HepG2 (cell line): ENCODE data around the gene CUL5. TPM values are rescaled to one million over a fixed set of nuclear protein-coding genes. Genes with fewer than 3 reads are reported as not detected.

ENCODE experiments used
- CREB1 ChIP-seq, 2 experiments: fragments of 450-650 bp in 1 of 2; IDR thresholded peaks; 2 replicates each; pipeline ENCODE4 v1.6.1; 2016 to 2017; ENCODE audit warnings: control low read depth in 1 of 2, mild to moderate bottlenecking in 1 of 2, missing compliant biosample characterization in 1 of 2, missing genetic modification characterization in 1 of 2
- HES4 ChIP-seq: sonication (generic); formaldehyde crosslinking; IDR thresholded peaks from 2 replicates; pipeline ENCODE4 v1.9.0; 2021; ENCODE audit warnings: mild to moderate bottlenecking, missing genetic modification reagents, borderline replicate concordance
- IRF2 ChIP-seq: IDR thresholded peaks from 2 replicates; pipeline ENCODE4 v1.6.1; 2018; ENCODE audit warnings: missing genetic modification reagents, missing compliant biosample characterization
- KLF16 ChIP-seq, 2 experiments: sonication (generic) in 1 of 2; formaldehyde crosslinking in 1 of 2; IDR thresholded peaks; 2 replicates each; pipeline versions ENCODE4 v1.6.1 to v1.8.0; 2016 to 2023; ENCODE audit warnings: missing genetic modification reagents in 2 of 2, missing compliant biosample characterization in 1 of 2
- MEIS2 ChIP-seq: sonication (generic); formaldehyde crosslinking; IDR thresholded peaks from 2 replicates; pipeline ENCODE4 v1.9.0; 2021; ENCODE audit warnings: mild to moderate bottlenecking, missing genetic modification reagents
- MIXL1 ChIP-seq: IDR thresholded peaks from 2 replicates; pipeline ENCODE4 v1.6.1; 2016
- PRMT3 ChIP-seq: sonication (generic); formaldehyde crosslinking; IDR thresholded peaks from 2 replicates; pipeline ENCODE4 v1.8.1; 2022; ENCODE audit warnings: low read depth, mild to moderate bottlenecking, moderate library complexity, missing genetic modification reagents, borderline replicate concordance
- SPEN ChIP-seq: sonication (generic); formaldehyde crosslinking; IDR thresholded peaks from 2 replicates; pipeline ENCODE4 v1.5.1; 2020; ENCODE audit warnings: low read depth, mild to moderate bottlenecking, missing genetic modification reagents
- SSRP1 ChIP-seq: IDR thresholded peaks from 2 replicates; pipeline ENCODE4 v1.6.1; 2016; ENCODE audit warnings: control low read depth
- SYNCRIP ChIP-seq: fragments of 200-400 bp; formaldehyde crosslinking; IDR thresholded peaks from 2 replicates; pipeline ENCODE4 v1.6.1; 2018; ENCODE audit warnings: mild to moderate bottlenecking, low read depth, low read length; ENCODE audit not compliant: insufficient read depth
- TBP ChIP-seq: sonication (generic); formaldehyde crosslinking; IDR thresholded peaks from 2 replicates; pipeline ENCODE4 v1.5.0; 2020; ENCODE audit warnings: missing genetic modification reagents
- TSC22D2 ChIP-seq: sonication (generic); formaldehyde crosslinking; IDR thresholded peaks from 2 replicates; pipeline ENCODE4 v1.5.1; 2020; ENCODE audit warnings: missing genetic modification reagents, mild to moderate bottlenecking, borderline replicate concordance
- ZFY ChIP-seq: sonication (generic); formaldehyde crosslinking; IDR thresholded peaks from 2 replicates; pipeline ENCODE4 v1.4.0; 2020; ENCODE audit warnings: missing genetic modification reagents
- ZNF101 ChIP-seq: sonication (generic); formaldehyde crosslinking; IDR thresholded peaks from 2 replicates; pipeline ENCODE4 v1.4.0; 2020; ENCODE audit warnings: mild to moderate bottlenecking, low read depth, missing genetic modification reagents, borderline replicate concordance
- ZNF383 ChIP-seq: sonication (generic); formaldehyde crosslinking; IDR thresholded peaks from 2 replicates; pipeline ENCODE4 v1.4.0; 2020; ENCODE audit warnings: missing genetic modification reagents, mild to moderate bottlenecking, borderline replicate concordance
- ZNF543 ChIP-seq: sonication (generic); formaldehyde crosslinking; IDR thresholded peaks from 2 replicates; pipeline ENCODE4 v1.4.0; 2020; ENCODE audit warnings: mild to moderate bottlenecking, missing genetic modification reagents
- polyA plus RNA-seq, 8 experiments: library from polyadenylated mRNA; depleted of rRNA in 3 of 8; stranded (reverse) in 7 of 8; unstranded in 1 of 8; fragments of >200 nt; fragmentation: Illumina TruSeq in 4 of 8; extraction: Trizol in 4 of 8; gene quantifications; 2 replicates each; pipeline versions ENCODE4 v1.2.1 to v1.2.3, GENCODE V29; 2011 to 2016; ENCODE audit warnings: low read depth in 4 of 8, missing spikeins in 1 of 8, mixed read lengths in 1 of 8; ENCODE audit not compliant: insufficient read depth in 1 of 8
- total RNA-seq, 5 experiments: library from RNA; depleted of rRNA; stranded (reverse); fragments of >200 nt; fragmentation: Illumina TruSeq; extraction: Trizol; gene quantifications; 2 replicates each; pipeline ENCODE4 v1.2.3, GENCODE V29; 2016; ENCODE audit warnings: low read depth in 1 of 5
- TF ChIP-seq, protein P1 (sequence below): sonication (generic); formaldehyde crosslinking; IDR thresholded peaks from 2 replicates; pipeline ENCODE4 v1.4.0; 2020; ENCODE audit warnings: mild to moderate bottlenecking, missing genetic modification reagents
- TF ChIP-seq, protein P2 (sequence below): sonication (generic); formaldehyde crosslinking; IDR thresholded peaks from 2 replicates; pipeline ENCODE4 v1.5.1; 2020; ENCODE audit warnings: mild to moderate bottlenecking, missing genetic modification reagents, moderate library complexity
- TF ChIP-seq, protein P3 (sequence below): sonication (generic); formaldehyde crosslinking; IDR thresholded peaks from 2 replicates; pipeline ENCODE4 v1.5.1; 2020; ENCODE audit warnings: missing genetic modification reagents, mild to moderate bottlenecking, borderline replicate concordance
- TF ChIP-seq, protein P4 (sequence below): sonication (generic); formaldehyde crosslinking; IDR thresholded peaks from 2 replicates; pipeline ENCODE4 v1.5.0; 2020; ENCODE audit warnings: missing genetic modification reagents

The CUL5 gene
- total and polyA plus RNA-seq, 2 of the 13 experiments (the other 11 are each of a cell fraction or from before 2014, with no cell fraction given), result 7.0 to 24.7 TPM

DNA sequence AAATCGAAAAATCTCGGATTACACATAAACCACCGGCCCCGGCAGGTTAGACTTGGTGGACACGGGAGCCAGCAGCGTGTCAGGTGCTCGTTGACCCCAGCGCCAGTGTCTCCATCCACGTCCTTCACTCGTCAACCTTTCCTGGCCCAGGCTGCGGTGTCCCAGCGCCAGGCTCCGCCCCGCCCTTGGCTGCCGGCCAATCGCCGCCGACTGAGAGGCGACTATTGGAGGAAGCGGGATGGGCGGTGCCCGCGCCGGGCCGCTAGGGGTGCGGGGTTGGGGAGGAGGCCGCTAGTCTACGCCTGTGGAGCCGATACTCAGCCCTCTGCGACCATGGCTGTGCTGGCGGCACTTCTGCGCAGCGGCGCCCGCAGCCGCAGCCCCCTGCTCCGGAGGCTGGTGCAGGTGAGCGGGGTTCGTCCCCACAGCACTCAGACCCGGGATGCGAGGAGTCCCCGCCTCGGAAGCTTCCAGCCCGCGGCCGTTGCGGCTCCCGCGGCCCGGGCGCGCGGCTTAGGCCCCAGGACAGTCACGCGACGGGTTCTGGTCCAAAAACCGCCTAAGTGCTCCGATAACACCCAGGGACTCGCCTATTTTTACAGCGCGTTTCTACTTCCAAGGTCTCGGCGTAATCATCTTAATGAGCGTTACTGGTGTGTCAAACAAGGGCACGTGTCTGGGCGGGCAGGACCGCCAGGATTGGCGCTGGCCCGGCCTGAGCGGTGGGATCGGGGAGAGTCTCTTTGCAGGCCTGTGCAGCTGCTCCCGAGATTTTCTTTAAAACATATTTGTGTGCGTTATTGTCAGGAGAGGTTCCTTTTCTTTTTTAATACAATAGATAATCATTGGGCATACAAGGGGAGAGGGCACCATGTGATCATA lies 112.8 kb downstream of the CUL5 start, which contains the start of gene ACAT1 (continued):
- TF ChIP-seq, protein P1, sequence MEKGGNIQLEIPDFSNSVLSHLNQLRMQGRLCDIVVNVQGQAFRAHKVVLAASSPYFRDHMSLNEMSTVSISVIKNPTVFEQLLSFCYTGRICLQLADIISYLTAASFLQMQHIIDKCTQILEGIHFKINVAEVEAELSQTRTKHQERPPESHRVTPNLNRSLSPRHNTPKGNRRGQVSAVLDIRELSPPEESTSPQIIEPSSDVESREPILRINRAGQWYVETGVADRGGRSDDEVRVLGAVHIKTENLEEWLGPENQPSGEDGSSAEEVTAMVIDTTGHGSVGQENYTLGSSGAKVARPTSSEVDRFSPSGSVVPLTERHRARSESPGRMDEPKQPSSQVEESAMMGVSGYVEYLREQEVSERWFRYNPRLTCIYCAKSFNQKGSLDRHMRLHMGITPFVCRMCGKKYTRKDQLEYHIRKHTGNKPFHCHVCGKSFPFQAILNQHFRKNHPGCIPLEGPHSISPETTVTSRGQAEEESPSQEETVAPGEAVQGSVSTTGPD (CRISPR knock-in tag), result no peak
- TF ChIP-seq, protein P2, sequence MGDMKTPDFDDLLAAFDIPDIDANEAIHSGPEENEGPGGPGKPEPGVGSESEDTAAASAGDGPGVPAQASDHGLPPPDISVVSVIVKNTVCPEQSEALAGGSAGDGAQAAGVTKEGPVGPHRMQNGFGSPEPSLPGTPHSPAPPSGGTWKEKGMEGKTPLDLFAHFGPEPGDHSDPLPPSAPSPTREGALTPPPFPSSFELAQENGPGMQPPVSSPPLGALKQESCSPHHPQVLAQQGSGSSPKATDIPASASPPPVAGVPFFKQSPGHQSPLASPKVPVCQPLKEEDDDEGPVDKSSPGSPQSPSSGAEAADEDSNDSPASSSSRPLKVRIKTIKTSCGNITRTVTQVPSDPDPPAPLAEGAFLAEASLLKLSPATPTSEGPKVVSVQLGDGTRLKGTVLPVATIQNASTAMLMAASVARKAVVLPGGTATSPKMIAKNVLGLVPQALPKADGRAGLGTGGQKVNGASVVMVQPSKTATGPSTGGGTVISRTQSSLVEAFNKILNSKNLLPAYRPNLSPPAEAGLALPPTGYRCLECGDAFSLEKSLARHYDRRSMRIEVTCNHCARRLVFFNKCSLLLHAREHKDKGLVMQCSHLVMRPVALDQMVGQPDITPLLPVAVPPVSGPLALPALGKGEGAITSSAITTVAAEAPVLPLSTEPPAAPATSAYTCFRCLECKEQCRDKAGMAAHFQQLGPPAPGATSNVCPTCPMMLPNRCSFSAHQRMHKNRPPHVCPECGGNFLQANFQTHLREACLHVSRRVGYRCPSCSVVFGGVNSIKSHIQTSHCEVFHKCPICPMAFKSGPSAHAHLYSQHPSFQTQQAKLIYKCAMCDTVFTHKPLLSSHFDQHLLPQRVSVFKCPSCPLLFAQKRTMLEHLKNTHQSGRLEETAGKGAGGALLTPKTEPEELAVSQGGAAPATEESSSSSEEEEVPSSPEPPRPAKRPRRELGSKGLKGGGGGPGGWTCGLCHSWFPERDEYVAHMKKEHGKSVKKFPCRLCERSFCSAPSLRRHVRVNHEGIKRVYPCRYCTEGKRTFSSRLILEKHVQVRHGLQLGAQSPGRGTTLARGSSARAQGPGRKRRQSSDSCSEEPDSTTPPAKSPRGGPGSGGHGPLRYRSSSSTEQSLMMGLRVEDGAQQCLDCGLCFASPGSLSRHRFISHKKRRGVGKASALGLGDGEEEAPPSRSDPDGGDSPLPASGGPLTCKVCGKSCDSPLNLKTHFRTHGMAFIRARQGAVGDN (CRISPR knock-in tag), result peak; percentile 96
- TF ChIP-seq SPEN, result peak; percentile 85
- peak; percentile 97 for TF ChIP-seq ZFY
- TF ChIP-seq HES4 (CRISPR knock-in tag), result peak; percentile 46; the same call in 1 of the 2 replicates
- TF ChIP-seq, protein P3, sequence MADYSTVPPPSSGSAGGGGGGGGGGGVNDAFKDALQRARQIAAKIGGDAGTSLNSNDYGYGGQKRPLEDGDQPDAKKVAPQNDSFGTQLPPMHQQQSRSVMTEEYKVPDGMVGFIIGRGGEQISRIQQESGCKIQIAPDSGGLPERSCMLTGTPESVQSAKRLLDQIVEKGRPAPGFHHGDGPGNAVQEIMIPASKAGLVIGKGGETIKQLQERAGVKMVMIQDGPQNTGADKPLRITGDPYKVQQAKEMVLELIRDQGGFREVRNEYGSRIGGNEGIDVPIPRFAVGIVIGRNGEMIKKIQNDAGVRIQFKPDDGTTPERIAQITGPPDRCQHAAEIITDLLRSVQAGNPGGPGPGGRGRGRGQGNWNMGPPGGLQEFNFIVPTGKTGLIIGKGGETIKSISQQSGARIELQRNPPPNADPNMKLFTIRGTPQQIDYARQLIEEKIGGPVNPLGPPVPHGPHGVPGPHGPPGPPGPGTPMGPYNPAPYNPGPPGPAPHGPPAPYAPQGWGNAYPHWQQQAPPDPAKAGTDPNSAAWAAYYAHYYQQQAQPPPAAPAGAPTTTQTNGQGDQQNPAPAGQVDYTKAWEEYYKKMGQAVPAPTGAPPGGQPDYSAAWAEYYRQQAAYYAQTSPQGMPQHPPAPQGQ (CRISPR knock-in tag), result no peak
- TF ChIP-seq CREB1 (IDR thresholded peaks at IDR 0.05), result 0 out of 2 replicates have a peak, but pooled peaks have one; percentile 11
- peak; percentile 37; the same call in 1 of the 2 replicates for TF ChIP-seq CREB1 (CRISPR knock-in tag; IDR thresholded peaks at IDR 0.05)
- peak in 1 of 2 experiments; percentile 25; a peak in 1 of 4 replicates for TF ChIP-seq KLF16 (CRISPR knock-in tag; IDR thresholded peaks at IDR 0.05)
- TF ChIP-seq, protein P4, sequence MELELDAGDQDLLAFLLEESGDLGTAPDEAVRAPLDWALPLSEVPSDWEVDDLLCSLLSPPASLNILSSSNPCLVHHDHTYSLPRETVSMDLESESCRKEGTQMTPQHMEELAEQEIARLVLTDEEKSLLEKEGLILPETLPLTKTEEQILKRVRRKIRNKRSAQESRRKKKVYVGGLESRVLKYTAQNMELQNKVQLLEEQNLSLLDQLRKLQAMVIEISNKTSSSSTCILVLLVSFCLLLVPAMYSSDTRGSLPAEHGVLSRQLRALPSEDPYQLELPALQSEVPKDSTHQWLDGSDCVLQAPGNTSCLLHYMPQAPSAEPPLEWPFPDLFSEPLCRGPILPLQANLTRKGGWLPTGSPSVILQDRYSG (CRISPR knock-in tag), result no peak
- TF ChIP-seq MEIS2 (CRISPR knock-in tag), result no peak
- no peak for TF ChIP-seq ZNF101 (CRISPR knock-in tag)
- TF ChIP-seq PRMT3 (CRISPR knock-in tag), result no peak
- TF ChIP-seq ZNF383 (CRISPR knock-in tag), result 0 out of 2 replicates have a peak, but pooled peaks have one; percentile 27
- TF ChIP-seq MIXL1 (CRISPR knock-in tag), result no peak
- TF ChIP-seq ZNF543, result peak; percentile 63; the same call in 1 of the 2 replicates
- TF ChIP-seq SSRP1, result no peak
- peak; percentile 32; the same call in 1 of the 2 replicates for TF ChIP-seq IRF2 (CRISPR knock-in tag)
- TF ChIP-seq SYNCRIP, result no peak
- TF ChIP-seq TBP (CRISPR knock-in tag), result no peak
- TF ChIP-seq TSC22D2, result peak; percentile 82; the same call in 1 of the 2 replicates
